ENCODE results near the gene ROR2. TPM values are rescaled to one million over a fixed set of nuclear protein-coding genes. Genes with fewer than 3 reads are reported as not detected.

ROR2 gene
- total RNA-seq, 1 experiment from 2014 or later: 5.9 TPM

- in situ Hi-C loops (cut with HindIII; ENCODE audit: low pct_unique_long_range_greater_than_20kb, low sequenced_read_pairs) (no loop called here), intact Hi-C loops (cut with micrococcal nuclease; ENCODE audit: unreplicated experiment) (no loop called here)
- Histone ChIP-seq H3K27me3 (ENCODE audit: control insufficient read depth, insufficient read depth, low read length) (no peaks in the 10 kb centered on the region), H3K27ac (ENCODE audit: low read length) (no peak overlapping the region), H3K36me3 (ENCODE audit: control insufficient read depth, insufficient read depth, low read length) (no peaks in the 10 kb centered on the region), H3K4me3 (ENCODE audit: low read depth in 2 of 2, low read length in 2 of 2) (no peak overlapping the region), H3K4me1 (ENCODE audit: control insufficient read depth, insufficient read depth, low read length) (no peaks in the 10 kb centered on the region), H3K9me3 (ENCODE audit: control insufficient read depth, insufficient read depth, low read depth, low read length) (no peaks in the 10 kb centered on the region)
- ChIA-PET POLR2A (no interaction called here), CTCF (no interaction called here)
- ATAC-seq (no peak), DNase-seq (ENCODE audit: low read depth, low spot score) (no peak)
- BruUV-seq (replicated peaks): no TSS peak
- no peak for TF ChIP-seq POLR2AphosphoS5 (IDR thresholded peaks at IDR 0.05; ENCODE audit: low read depth, low read length)
- no peak for TF ChIP-seq CTCF (IDR thresholded peaks at IDR 0.05)
- no peak for TF ChIP-seq REST (IDR thresholded peaks at IDR 0.05; ENCODE audit: insufficient read depth in 1 of 2, low read depth in 2 of 2, low read length in 1 of 2)
- TF ChIP-seq SIN3A (IDR thresholded peaks at IDR 0.05; ENCODE audit: borderline replicate concordance, insufficient read depth, low read depth, low read length): no peak
- no peak for TF ChIP-seq TCF7L2 (IDR thresholded peaks at IDR 0.05; ENCODE audit: low read depth, low read length)
These were observed 238.1 kb downstream of the ROR2 start for GRCh38 chr9:91711755-91712601.

- H3K27ac ChIP-seq (ENCODE audit: low read length): no peak overlapping the region
- no peak for TF ChIP-seq TCF7L2 (IDR thresholded peaks at IDR 0.05; ENCODE audit: low read depth, low read length)
- no peak for TF ChIP-seq CTCF (IDR thresholded peaks at IDR 0.05)
- ATAC-seq: no peak
- no peak for DNase-seq (ENCODE audit: low read depth, low spot score)
- H3K4me1 ChIP-seq (ENCODE audit: control insufficient read depth, insufficient read depth, low read length): no peaks in the 10 kb centered on the region
- BruUV-seq (replicated peaks): no TSS peak
- H3K4me3 ChIP-seq (ENCODE audit: low read depth in 2 of 2, low read length in 2 of 2): no peak overlapping the region
- H3K27me3 ChIP-seq (ENCODE audit: control insufficient read depth, insufficient read depth, low read length): no peaks in the 10 kb centered on the region
- intact Hi-C loops (cut with micrococcal nuclease; ENCODE audit: unreplicated experiment) (no loop called here), in situ Hi-C loops (cut with HindIII; ENCODE audit: low pct_unique_long_range_greater_than_20kb, low sequenced_read_pairs) (no loop called here)
- H3K9me3 ChIP-seq (ENCODE audit: control insufficient read depth, insufficient read depth, low read depth, low read length): no peaks in the 10 kb centered on the region
- H3K36me3 ChIP-seq (ENCODE audit: control insufficient read depth, insufficient read depth, low read length): no peaks in the 10 kb centered on the region
- ChIA-PET CTCF (no interaction called here), POLR2A (no interaction called here)
These were observed 239.9 kb downstream of the ROR2 start for GRCh38 chr9:91710158-91710557.

All from Panc1 (cell line).